Right lobe of liver (tissue), 4 donors: ENCODE measurements around the gene SSBP2.

ENCODE experiments used
- CTCF ChIP-seq, 4 donors: fragments of 200-600 bp in 3 of 4; fragments of 450-650 bp in 1 of 4; IDR thresholded peaks; one replicate each; pipeline versions ENCODE4 v1.5.1 to v1.8.0; 2016 to 2022; ENCODE audit warnings: antibody characterized with exemption in 4 of 4, mild to moderate bottlenecking in 2 of 4
- POLR2A ChIP-seq: fragments of 450-650 bp; IDR thresholded peaks from one replicate; pipeline ENCODE4 v1.6.1; 2017; ENCODE audit warnings: antibody characterized with exemption, mild to moderate bottlenecking
- donor health status: DM: no; HTN: no; CAD: no.
- donor health status: DM: no; HTN: no; CAD: no.
- donor health status: DM: no; HTN: yes; CAD: no.

GRCh38 chr5:81694726-81695125 lies 56.2 kb downstream of the SSBP2 start:
- TF ChIP-seq CTCF (IDR thresholded peaks at IDR 0.05) (no peak), POLR2A (no peak)
